Epithelial cell of esophagus (primary cell): ENCODE data around the gene GPX5.
A peak's percentile ranks its signal among the peaks of the same experiment; 100 is the strongest.

Experiments
- DNase-seq: peaks from one replicate; pipeline ENCODE4 v3.0.0; 2010; ENCODE audit warnings: low read depth
- H3K4me3 ChIP-seq: 2 replicates; pipeline ENCODE4 v1.5.1; 2011; ENCODE audit warnings: mild to moderate bottlenecking, low read length, control low read depth
- CTCF ChIP-seq: IDR thresholded peaks from 2 replicates; pipeline ENCODE4 v1.5.1; 2011; ENCODE audit warnings: low read depth, mild to moderate bottlenecking, low read length, control low read depth, inconsistent platforms; ENCODE audit not compliant: insufficient read depth; ENCODE audit errors: missing control alignments

Gene GPX5

GRCh38 chr6:28534875-28535274 is 9.2 kb downstream of the GPX5 start:
- TF ChIP-seq CTCF: no peak
- no peak for DNase-seq
- H3K4me3 ChIP-seq: no peak overlapping the region

GRCh38 chr6:28537065-28537464 is 11.4 kb downstream of the GPX5 start:
- DNase-seq: peak; percentile 52
- peak overlapping the region; percentile 46 for H3K4me3 ChIP-seq
- no peak for TF ChIP-seq CTCF

- peak; percentile 75 for DNase-seq
- peak overlapping the region; percentile 46 for H3K4me3 ChIP-seq
- TF ChIP-seq CTCF: no peak
These were observed 11.9 kb downstream of the GPX5 start for GRCh38 chr6:28537509-28538140.

- no peak for DNase-seq
- H3K4me3 ChIP-seq: peak overlapping the region; percentile 64
- TF ChIP-seq CTCF: no peak
These were observed 16.3 kb downstream of the GPX5 start for GRCh38 chr6:28541996-28542395.

- peak; percentile 72 for TF ChIP-seq CTCF
- peak overlapping the region; percentile 64 for H3K4me3 ChIP-seq
These were observed 17.0 kb downstream of the GPX5 start for GRCh38 chr6:28542440-28543296.

GRCh38 chr6:28543651-28544610 is 18.2 kb downstream of the GPX5 start:
- no peak for TF ChIP-seq CTCF
- peak overlapping the region; percentile 40 for H3K4me3 ChIP-seq
- DNase-seq: peak; percentile 14

More at GRCh38 chr6:28542440-28543296, 17.0 kb downstream of the GPX5 start:
- peak; percentile 83 for DNase-seq
